HCT116 (cell line): Measurements from ENCODE around the gene BSG. TPM values are rescaled to one million over a fixed set of nuclear protein-coding genes. Genes with fewer than 3 reads are reported as not detected.

ENCODE experiments used
- ATAC-seq: fragments of 200-7000 bp; cut with Tn5 transposase; 2 replicates; pipeline ENCODE4 v1.9.1; 2020; ENCODE audit warnings: mild to moderate bottlenecking, moderate library complexity
- BruUV-seq: library from RNA; stranded (reverse); fragments of 400-500 nt; replicated peaks from 2 replicates; lab custom pipeline; 2021; lab: Mats Ljungman, UMichigan
- CTCF ChIA-PET: fragments of 300-600 bp; sonication (Branson Sonifier 250); formaldehyde crosslinking; loops from one replicate; lab custom pipeline; 2021; ENCODE audit warnings: antibody characterized with exemption; lab: Charles Lee
- POLR2A ChIA-PET: fragments of 300-600, 350-600 bp; sonication (Branson Sonifier 250); formaldehyde crosslinking; loops from one replicate; lab custom pipeline; 2021; ENCODE audit warnings: antibody characterized with exemption; lab: Charles Lee
- RAD21 ChIA-PET, 2 experiments: fragments of 300-600 bp; sonication (Branson Sonifier 250); formaldehyde crosslinking; loops; one replicate each; lab custom pipeline; 2023; ENCODE audit warnings: low total read pairs in 2 of 2; ENCODE audit not compliant: uncharacterized antibody in 2 of 2, unreplicated experiment in 2 of 2, low non-redundant PET in 1 of 2; lab: Charles Lee
- DNase-seq: peaks from one replicate; pipeline ENCODE4 v3.0.0-alpha.2; 2010; ENCODE audit warnings: low read depth, low spot score
- H2AFZ ChIP-seq: fragments of 200-600 bp; shearing (Covaris generic), sonication (generic); 2 replicates; pipeline ENCODE4 v1.6.1; 2017; ENCODE audit warnings: low read depth, mixed run types, mixed read lengths, antibody characterized with exemption, low read length; ENCODE audit not compliant: poor library complexity, severe bottlenecking
- H3K27ac ChIP-seq: 2 replicates; pipeline ENCODE4 v1.5.1; 2012; ENCODE audit warnings: low read depth, low read length
- H3K27me3 ChIP-seq: fragments of 200-600 bp; sonication (generic); 2 replicates; pipeline ENCODE4 v1.6.1; 2016; ENCODE audit warnings: mixed run types, low read length, mixed read lengths; ENCODE audit not compliant: insufficient read depth
- H3K36me3 ChIP-seq, 2 experiments: fragments of 200-500 bp in 1 of 2; fragments of 200-600 bp in 1 of 2; sonication (Bioruptor generic) in 1 of 2; sonication (generic) in 1 of 2; 2 replicates each; pipeline versions ENCODE4 v1.5.1 to v1.6.1; 2014 to 2016; ENCODE audit warnings: low read length in 2 of 2, inconsistent platforms in 1 of 2, mixed read lengths in 1 of 2, mixed run types in 1 of 2; ENCODE audit not compliant: insufficient read depth in 2 of 2, control insufficient read depth in 1 of 2
- H3K4me1 ChIP-seq, 2 experiments: fragments of 200-600 bp in 1 of 2; sonication (generic) in 1 of 2; 2 replicates each; pipeline versions ENCODE4 v1.5.1 to v1.6.1; 2012 to 2017; ENCODE audit warnings: low read length in 2 of 2, inconsistent platforms in 1 of 2, mild to moderate bottlenecking in 1 of 2, mixed read lengths in 1 of 2, mixed run types in 1 of 2, moderate library complexity in 1 of 2; ENCODE audit not compliant: insufficient read depth in 2 of 2, control insufficient read depth in 1 of 2
- H3K4me2 ChIP-seq: fragments of 200-600 bp; sonication (generic); 2 replicates; pipeline ENCODE4 v1.6.1; 2017; ENCODE audit warnings: mixed run types, low read length, mixed read lengths
- H3K4me3 ChIP-seq, 2 experiments: fragments of 200-600 bp in 1 of 2; sonication (generic) in 1 of 2; replicated peaks in 1 of 2; 2 replicates each; pipeline ENCODE4 v1.5.1; 2011 to 2016; ENCODE audit warnings: low read length in 2 of 2, control low read depth in 1 of 2, low read depth in 1 of 2, mild to moderate bottlenecking in 1 of 2, mixed read lengths in 1 of 2, mixed run types in 1 of 2
- H3K79me2 ChIP-seq: fragments of 200-600 bp; sonication (generic); 2 replicates; pipeline ENCODE4 v1.6.1; 2017; ENCODE audit warnings: mild to moderate bottlenecking, mixed run types, low read length, moderate library complexity, mixed read lengths; ENCODE audit not compliant: insufficient read depth
- H3K9ac ChIP-seq: fragments of 200-600 bp; sonication (generic); 2 replicates; pipeline ENCODE4 v1.6.1; 2016; ENCODE audit warnings: low read length, mixed read lengths
- H3K9me2 ChIP-seq: fragments of 200-600 bp; sonication (generic), shearing (Covaris generic); 2 replicates; pipeline ENCODE4 v1.6.1; 2017; ENCODE audit warnings: mixed run types, mild to moderate bottlenecking, moderate library complexity; ENCODE audit not compliant: insufficient read depth
- H3K9me3 ChIP-seq, 2 experiments: fragments of 200-500 bp in 1 of 2; fragments of 200-600 bp in 1 of 2; sonication (Bioruptor generic) in 1 of 2; sonication (generic) in 1 of 2; 2 replicates each; pipeline ENCODE4 v1.6.1; 2014 to 2017; ENCODE audit warnings: low read length in 2 of 2, mixed read lengths in 2 of 2, inconsistent platforms in 1 of 2, low read depth in 1 of 2, mild to moderate bottlenecking in 1 of 2, mixed run types in 1 of 2, moderate library complexity in 1 of 2; ENCODE audit not compliant: control insufficient read depth in 1 of 2, insufficient read depth in 1 of 2
- H4K20me1 ChIP-seq: fragments of 200-600 bp; sonication (generic), shearing (Covaris generic); 2 replicates; pipeline ENCODE4 v1.6.1; 2017; ENCODE audit warnings: mixed run types, mild to moderate bottlenecking, moderate library complexity; ENCODE audit not compliant: insufficient read depth
- CTCF ChIP-seq, 3 experiments: fragments of 200-600 bp in 1 of 3; sonication (generic) in 1 of 3; IDR thresholded peaks in 2 of 3; conservative IDR thresholded peaks in 1 of 3; 2 replicates each; pipeline ENCODE4 v1.5.1; 2012 to 2017; ENCODE audit warnings: low read depth in 2 of 3, low read length in 2 of 3, antibody characterized with exemption in 1 of 3, borderline replicate concordance in 1 of 3, control low read depth in 1 of 3, mild to moderate bottlenecking in 1 of 3, mixed read lengths in 1 of 3, mixed run types in 1 of 3, moderate library complexity in 1 of 3; ENCODE audit not compliant: insufficient read depth in 1 of 3
- ELF1 ChIP-seq: IDR thresholded peaks from 2 replicates; pipeline ENCODE4 v1.6.1; 2012; ENCODE audit warnings: low read depth, borderline replicate concordance
- JUND ChIP-seq: IDR thresholded peaks from 2 replicates; pipeline ENCODE4 v1.6.1; 2012
- TCF7L2 ChIP-seq: IDR thresholded peaks from 2 replicates; pipeline ENCODE4 v1.7.0; 2011; ENCODE audit warnings: borderline replicate concordance, inconsistent platforms; ENCODE audit not compliant: insufficient read depth, insufficient read length; ENCODE audit errors: extremely low read depth
- intact Hi-C: fragments of 100-400 bp; cut with micrococcal nuclease; formaldehyde crosslinking; loops from 2 replicates; pipeline ENCODE4 v1.10.0; 2022
- total RNA-seq: library from RNA; stranded (reverse); gene quantifications from one replicate; pipeline ENCODE4 v1.2.1, GENCODE V29; 2021; ENCODE audit not compliant: unreplicated experiment

Gene BSG
- total RNA-seq, 1 experiment from 2014 or later = 603 TPM

- H3K36me3 ChIP-seq = no peaks in the 10 kb centered on the region
- DNase-seq = no peak
- no peaks in the 10 kb centered on the region for H3K9me2 ChIP-seq
- ATAC-seq = no peak
- no peak overlapping the region for H3K27ac ChIP-seq
- peaks cover 7 to 17% of the 10 kb centered on the region in 2 experiments for H3K4me1 ChIP-seq
- TF ChIP-seq CTCF (IDR thresholded peaks at IDR 0.05 in 2 of 3, conservative IDR thresholded peaks at IDR 0.05 in 1 of 3; ENCODE audit: borderline replicate concordance in 1 of 3, insufficient read depth in 1 of 3, low read depth in 2 of 3, low read length in 2 of 3) (no peak), JUND (no peak), ELF1 (no peak), TCF7L2 (no peak)
- ChIA-PET POLR2A (interaction anchor here (0.7 kb wide), 1 partner anchor 49 kb away, joined by 3 read pairs; no protein-coding TSS in a partner anchor), CTCF (interaction anchor here (0.6 to 1.9 kb wide), 2 partner anchors 15 to 145 kb away, joined by 4 to 6 read pairs; no protein-coding TSS in a partner anchor), RAD21 (no interaction called here)
- BruUV-seq = no TSS peak
- no peaks in the 10 kb centered on the region for H4K20me1 ChIP-seq
- H3K9me3 ChIP-seq = no peaks in the 10 kb centered on the region; a peak in 1 of 4 replicates
- intact Hi-C loops = no loop called here
- no peak overlapping the region for H2AFZ ChIP-seq
- H3K9ac ChIP-seq = no peak overlapping the region
- H3K4me2 ChIP-seq = no peak overlapping the region
- H3K27me3 ChIP-seq = no peaks in the 10 kb centered on the region
- no peaks in the 10 kb centered on the region for H3K79me2 ChIP-seq
- H3K4me3 ChIP-seq = no peak overlapping the region
Measured at GRCh38 chr19:525857-526419, 46.5 kb upstream of the BSG start.
